ENCODE data around the gene CCDC33. TPM values are rescaled to one million over a fixed set of nuclear protein-coding genes. Genes with fewer than 3 reads are reported as not detected.

CCDC33 gene
- total RNA-seq, 1 experiment from 2014 or later, result not detected

GRCh38 chr15:74376226-74376625 lies 140.1 kb downstream of the CCDC33 start:
- Mint-ChIP-seq H3K4me3 (ENCODE audit: unreplicated experiment) (no peak overlapping the region), H3K27me3 (ENCODE audit: insufficient read depth, unreplicated experiment) (no peaks in the 10 kb centered on the region), H3K27ac (ENCODE audit: unreplicated experiment) (no peak overlapping the region), H3K4me1 (ENCODE audit: low read depth, unreplicated experiment) (no peaks in the 10 kb centered on the region), H3K9me3 (ENCODE audit: unreplicated experiment) (no peaks in the 10 kb centered on the region), H3K36me3 (ENCODE audit: insufficient read depth, unreplicated experiment) (no peaks in the 10 kb centered on the region)
- TF ChIP-seq CTCF (IDR thresholded peaks at IDR 0.05; ENCODE audit: insufficient read depth in 1 of 2, low read depth in 1 of 2, low read length in 1 of 2, severe bottlenecking in 1 of 2, unreplicated experiment in 1 of 2), result no peak
- peak in 1 of 2 experiments; percentile 30 for DNase-seq
- H3K27me3 ChIP-seq (replicated peaks; ENCODE audit: control insufficient read depth, insufficient read depth, low read length), result no peaks in the 10 kb centered on the region
- H3K4me1 ChIP-seq, result peaks cover 9% of the 10 kb centered on the region
- POLR2A ChIA-PET, result no interaction called here
- no peaks in the 10 kb centered on the region for H3K36me3 ChIP-seq (ENCODE audit: control insufficient read depth, insufficient read depth, low read length)
- no peak overlapping the region for H3K4me3 ChIP-seq (ENCODE audit: low read depth, low read length)
- intact Hi-C loops (cut with micrococcal nuclease; ENCODE audit: unreplicated experiment), result no loop called here
- CTCF ChIA-PET, result interaction anchor here (0.6 to 0.8 kb wide), 3 partner anchors 13 to 104 kb away, joined by 3 to 4 read pairs (median 3); no protein-coding TSS in a partner anchor
- no peaks in the 10 kb centered on the region for H3K9me3 ChIP-seq
- BruUV-seq (replicated peaks), result no TSS peak

GRCh38 chr15:74376825-74377581 lies 140.9 kb downstream of the CCDC33 start:
- ChIA-PET CTCF (no interaction called here), POLR2A (no interaction called here)
- no TSS peak for BruUV-seq (replicated peaks)
- no peak for DNase-seq
- Mint-ChIP-seq H3K36me3 (ENCODE audit: insufficient read depth, unreplicated experiment) (no peaks in the 10 kb centered on the region), H3K4me3 (ENCODE audit: unreplicated experiment) (no peak overlapping the region), H3K27ac (ENCODE audit: unreplicated experiment) (no peak overlapping the region), H3K4me1 (ENCODE audit: low read depth, unreplicated experiment) (no peaks in the 10 kb centered on the region), H3K27me3 (ENCODE audit: insufficient read depth, unreplicated experiment) (no peaks in the 10 kb centered on the region), H3K9me3 (ENCODE audit: unreplicated experiment) (no peaks in the 10 kb centered on the region)
- intact Hi-C loops (cut with micrococcal nuclease; ENCODE audit: unreplicated experiment), result no loop called here
- peaks cover 9% of the 10 kb centered on the region for H3K4me1 ChIP-seq
- H3K27me3 ChIP-seq (replicated peaks; ENCODE audit: control insufficient read depth, insufficient read depth, low read length), result no peaks in the 10 kb centered on the region
- H3K4me3 ChIP-seq (ENCODE audit: low read depth, low read length), result no peak overlapping the region
- no peaks in the 10 kb centered on the region for H3K9me3 ChIP-seq
- no peak for TF ChIP-seq CTCF (IDR thresholded peaks at IDR 0.05; ENCODE audit: insufficient read depth in 1 of 2, low read depth in 1 of 2, low read length in 1 of 2, severe bottlenecking in 1 of 2, unreplicated experiment in 1 of 2)
- no peaks in the 10 kb centered on the region for H3K36me3 ChIP-seq (ENCODE audit: control insufficient read depth, insufficient read depth, low read length)

GRCh38 chr15:74377831-74378766 lies 142.0 kb downstream of the CCDC33 start:
- TF ChIP-seq CTCF (IDR thresholded peaks at IDR 0.05; ENCODE audit: insufficient read depth in 1 of 2, low read depth in 1 of 2, low read length in 1 of 2, severe bottlenecking in 1 of 2, unreplicated experiment in 1 of 2), result no peak
- ChIA-PET POLR2A (interaction anchor here (0.7 kb wide), 1 partner anchor 111 kb away, joined by 3 read pairs; no protein-coding TSS in a partner anchor), CTCF (interaction anchor here (0.7 to 1.5 kb wide), 2 partner anchors 60 to 121 kb away, joined by 3 to 4 read pairs; no protein-coding TSS in a partner anchor)
- peak overlapping the region; percentile 65 for H3K27ac Mint-ChIP-seq (ENCODE audit: unreplicated experiment)
- BruUV-seq (replicated peaks), result no TSS peak
- no peaks in the 10 kb centered on the region for H3K27me3 Mint-ChIP-seq (ENCODE audit: insufficient read depth, unreplicated experiment)
- no peak for DNase-seq
- no peaks in the 10 kb centered on the region for H3K36me3 Mint-ChIP-seq (ENCODE audit: insufficient read depth, unreplicated experiment)
- H3K4me3 Mint-ChIP-seq (ENCODE audit: unreplicated experiment), result no peak overlapping the region
- no peak overlapping the region for H3K4me3 ChIP-seq (ENCODE audit: low read depth, low read length)
- no peaks in the 10 kb centered on the region for H3K9me3 ChIP-seq
- H3K9me3 Mint-ChIP-seq (ENCODE audit: unreplicated experiment), result no peaks in the 10 kb centered on the region
- peaks cover 6% of the 10 kb centered on the region for H3K4me1 Mint-ChIP-seq (ENCODE audit: low read depth, unreplicated experiment)
- intact Hi-C loops (cut with micrococcal nuclease; ENCODE audit: unreplicated experiment), result no loop called here
- no peaks in the 10 kb centered on the region for H3K27me3 ChIP-seq (replicated peaks; ENCODE audit: control insufficient read depth, insufficient read depth, low read length)
- H3K36me3 ChIP-seq (ENCODE audit: control insufficient read depth, insufficient read depth, low read length), result no peaks in the 10 kb centered on the region
- H3K4me1 ChIP-seq, result peaks cover 18% of the 10 kb centered on the region
